CD4-positive, alpha-beta T cell treated with Interferon gamma for 1 hour (primary cell): Measurements from ENCODE around the gene PTPRE.
A peak's percentile ranks its signal among the peaks of the same experiment; 100 is the strongest.

Source experiments
- DNase-seq: peaks from one replicate; pipeline ENCODE4 v3.0.0-alpha.2; 2020

PTPRE gene

GRCh38 chr10:128103229-128103714, 196.4 kb downstream of the PTPRE start:
- peak; percentile 41 for DNase-seq

DNA sequence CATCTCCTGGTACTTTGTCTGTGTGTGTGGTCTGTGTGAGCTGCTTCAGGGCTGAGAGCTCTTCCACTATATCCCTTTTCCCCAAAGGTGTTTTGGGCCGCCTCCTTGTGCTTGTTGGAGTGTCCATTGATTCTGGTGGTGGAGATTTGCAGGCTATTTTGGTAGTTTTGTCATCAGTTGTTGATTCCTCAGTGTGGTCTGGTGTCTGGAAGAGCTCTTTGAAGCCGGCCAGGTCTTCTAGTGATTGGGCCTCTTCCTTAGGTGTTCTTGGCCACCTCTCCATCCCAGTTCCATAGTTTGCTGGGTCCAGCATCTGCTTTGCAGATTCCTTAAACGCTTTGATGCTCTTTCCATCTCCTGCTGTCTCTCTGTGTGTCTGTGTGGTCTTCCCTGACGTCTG, 198.5 kb downstream of the PTPRE start:
- DNase-seq = no peak

DNA sequence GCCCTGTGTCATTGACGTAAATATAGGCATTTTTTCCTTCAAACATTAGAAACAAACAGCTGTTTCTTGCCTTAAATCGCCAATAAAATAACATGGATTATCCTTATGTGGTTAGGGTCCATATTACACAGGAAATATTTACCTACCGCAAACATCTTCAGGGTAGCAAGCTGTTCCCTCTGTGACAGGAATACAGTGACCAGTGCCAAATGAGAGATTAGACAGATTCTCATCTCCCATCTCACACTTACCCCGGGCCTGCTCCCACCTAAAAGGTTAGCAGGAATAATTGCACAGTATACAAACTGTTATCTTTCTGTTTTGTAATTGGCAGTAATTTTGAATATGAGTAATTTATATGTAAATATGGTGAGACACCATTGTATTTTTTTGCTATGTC, 202.8 kb downstream of the PTPRE start:
- no peak for DNase-seq

- no peak for DNase-seq
These were observed 203.4 kb downstream of the PTPRE start for GRCh38 chr10:128110339-128110738.

- DNase-seq = no peak
These were observed 204.8 kb downstream of the PTPRE start for GRCh38 chr10:128111696-128112095.

- no peak for DNase-seq
These were observed 206.1 kb downstream of the PTPRE start for GRCh38 chr10:128113026-128113425.

GRCh38 chr10:128114901-128115300, 208.0 kb downstream of the PTPRE start:
- no peak for DNase-seq

DNA sequence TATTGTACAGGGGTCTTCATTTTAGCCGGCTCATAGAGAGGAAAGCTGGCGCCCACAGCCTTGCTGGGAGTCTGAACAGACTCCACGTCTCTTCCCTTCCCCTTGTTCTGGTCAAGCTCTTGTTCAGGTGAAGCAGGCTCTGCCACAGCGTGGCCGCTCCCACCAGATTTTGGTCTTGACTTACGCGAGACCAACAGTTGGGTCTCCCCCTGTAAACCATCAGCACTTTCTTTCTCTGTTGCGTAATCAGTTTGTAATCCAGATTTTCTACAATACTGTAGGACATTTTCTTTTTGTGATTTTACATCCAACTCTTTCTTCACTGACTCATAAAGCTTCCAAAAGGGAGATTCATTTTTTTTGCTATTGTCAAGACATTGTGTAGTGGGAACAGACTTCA, 208.5 kb downstream of the PTPRE start:
- no peak for DNase-seq

DNA sequence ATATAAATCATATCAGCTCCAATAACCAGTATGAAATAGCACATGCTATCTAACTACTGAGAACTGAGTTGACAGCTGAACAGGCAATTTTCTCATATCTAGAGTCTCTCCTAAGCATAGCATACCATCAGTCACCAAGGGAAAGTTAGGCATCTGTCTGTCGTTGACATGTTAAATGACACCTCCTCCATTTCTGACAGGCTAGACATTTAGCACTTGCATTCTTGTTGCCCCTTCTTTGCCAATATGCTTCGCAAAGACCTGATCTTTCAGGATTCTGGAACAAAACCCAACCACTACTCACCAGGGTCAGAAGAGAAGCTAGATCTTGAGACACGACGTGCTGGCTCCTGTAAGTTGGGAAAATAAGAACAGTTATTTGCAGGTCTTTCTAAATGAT, 209.3 kb downstream of the PTPRE start:
- no peak for DNase-seq

DNA sequence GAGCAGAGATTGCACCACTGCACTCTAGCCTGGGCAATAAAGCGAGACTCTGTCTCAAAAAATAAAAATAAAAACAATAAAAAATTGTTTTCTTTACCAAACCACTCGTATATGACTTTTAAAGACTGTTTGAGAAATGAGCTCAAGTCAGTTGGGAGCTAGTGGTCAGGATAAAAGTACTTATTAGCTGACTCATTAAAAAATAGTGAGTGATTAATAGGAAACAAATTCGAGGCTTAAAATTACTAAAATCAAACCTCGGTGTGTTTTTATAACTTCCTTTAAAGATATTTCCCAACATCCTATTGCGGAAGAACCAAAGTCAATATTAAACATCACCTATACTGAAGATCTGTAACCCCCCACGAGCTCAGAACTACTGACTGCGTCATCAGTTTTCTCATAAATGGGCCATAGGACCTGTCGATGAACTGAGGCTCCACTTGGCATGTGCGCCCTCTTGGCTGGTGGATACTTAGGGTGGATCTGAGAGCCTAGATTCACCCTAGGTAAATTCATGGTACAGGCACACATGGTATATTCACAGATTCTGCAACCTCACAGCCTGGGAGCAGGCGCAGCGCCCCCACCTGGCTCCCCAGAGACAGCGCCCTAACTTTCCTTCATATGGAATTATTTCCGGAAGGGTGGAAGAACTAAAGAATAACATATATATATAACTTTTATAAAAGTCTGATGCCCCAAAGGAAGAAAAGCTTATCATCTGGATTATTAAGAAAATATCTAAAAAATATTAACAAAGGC, 210.1 kb downstream of the PTPRE start:
- DNase-seq = no peak

DNA sequence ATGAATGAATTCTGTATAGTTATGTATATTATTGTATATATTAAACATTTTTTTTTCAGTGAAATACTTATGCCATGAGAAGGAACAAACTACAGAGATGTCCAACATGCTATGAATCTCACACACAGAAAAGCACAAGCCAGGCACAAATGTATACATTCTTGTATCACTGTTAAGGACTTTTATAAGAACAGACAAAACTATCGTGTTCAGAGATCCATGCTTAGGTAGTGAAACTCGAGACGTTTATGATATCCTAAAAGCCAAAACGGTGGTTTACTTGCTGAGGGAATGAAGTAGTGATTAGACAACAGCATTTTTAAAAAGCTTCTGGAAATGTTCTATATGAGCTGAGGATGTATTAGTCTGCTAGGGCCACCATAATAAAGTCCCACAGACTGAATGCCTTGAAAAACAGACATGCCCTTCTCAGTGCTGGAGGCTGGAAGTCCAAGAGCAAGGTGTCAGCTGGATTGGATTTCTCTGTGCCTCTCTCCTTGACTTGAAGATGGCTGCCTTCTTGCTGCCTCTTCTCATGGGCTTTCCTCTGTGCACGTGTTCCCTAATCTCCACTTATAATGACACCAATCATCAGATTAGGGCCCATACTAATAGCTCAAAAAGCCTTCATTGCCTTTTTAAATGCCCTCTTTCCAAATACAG, 215.0 kb downstream of the PTPRE start:
- no peak for DNase-seq

GRCh38 chr10:128122931-128123330, 216.0 kb downstream of the PTPRE start:
- DNase-seq = no peak

DNA sequence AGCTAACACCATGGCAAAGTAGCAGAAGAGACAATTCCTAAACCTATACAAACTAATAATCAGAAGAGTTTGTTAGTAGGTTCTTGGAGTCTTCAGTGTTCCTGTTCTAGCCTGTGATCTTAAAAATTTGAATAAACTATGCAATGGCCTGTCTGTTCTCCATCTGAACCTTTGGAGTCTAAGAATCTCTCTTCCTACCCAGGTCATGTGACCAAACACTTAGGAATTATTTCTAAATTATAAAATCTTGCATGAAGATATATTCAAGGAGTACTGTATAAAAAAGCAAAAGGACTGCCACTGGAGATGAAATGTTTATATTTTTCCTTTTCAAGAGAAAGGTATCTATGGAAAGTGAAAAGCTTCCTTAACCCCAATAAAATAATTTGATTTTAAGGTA, 216.9 kb downstream of the PTPRE start:
- DNase-seq = no peak

- DNase-seq = no peak
These were observed 218.0 kb downstream of the PTPRE start for GRCh38 chr10:128124813-128125403.

DNA sequence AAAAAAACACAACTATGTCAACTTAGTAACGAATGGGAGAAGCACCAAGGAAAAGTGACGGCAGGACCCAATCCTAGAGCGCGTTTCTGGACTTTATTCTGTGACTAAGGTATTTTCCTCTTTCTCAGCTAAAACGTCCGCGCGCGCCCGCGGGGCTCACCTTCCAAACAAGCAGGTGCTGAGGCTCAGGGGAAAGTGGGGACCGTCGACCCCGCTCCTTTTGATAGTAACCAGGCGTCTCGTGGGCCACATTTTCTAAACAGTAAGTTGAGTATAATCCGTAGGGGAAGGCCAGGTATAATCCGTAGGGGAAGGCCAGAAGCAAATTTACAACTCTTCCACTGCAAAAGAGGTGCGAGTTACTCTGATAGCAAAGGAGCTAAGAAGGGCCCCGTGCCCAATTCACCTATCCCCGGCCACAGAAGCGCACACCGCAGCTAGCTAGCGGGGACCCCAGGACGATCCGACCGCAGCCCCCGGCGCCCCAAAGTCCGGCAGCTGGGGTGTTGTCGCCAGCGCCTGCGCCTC, 218.6 kb downstream of the PTPRE start:
- DNase-seq = no peak

DNA sequence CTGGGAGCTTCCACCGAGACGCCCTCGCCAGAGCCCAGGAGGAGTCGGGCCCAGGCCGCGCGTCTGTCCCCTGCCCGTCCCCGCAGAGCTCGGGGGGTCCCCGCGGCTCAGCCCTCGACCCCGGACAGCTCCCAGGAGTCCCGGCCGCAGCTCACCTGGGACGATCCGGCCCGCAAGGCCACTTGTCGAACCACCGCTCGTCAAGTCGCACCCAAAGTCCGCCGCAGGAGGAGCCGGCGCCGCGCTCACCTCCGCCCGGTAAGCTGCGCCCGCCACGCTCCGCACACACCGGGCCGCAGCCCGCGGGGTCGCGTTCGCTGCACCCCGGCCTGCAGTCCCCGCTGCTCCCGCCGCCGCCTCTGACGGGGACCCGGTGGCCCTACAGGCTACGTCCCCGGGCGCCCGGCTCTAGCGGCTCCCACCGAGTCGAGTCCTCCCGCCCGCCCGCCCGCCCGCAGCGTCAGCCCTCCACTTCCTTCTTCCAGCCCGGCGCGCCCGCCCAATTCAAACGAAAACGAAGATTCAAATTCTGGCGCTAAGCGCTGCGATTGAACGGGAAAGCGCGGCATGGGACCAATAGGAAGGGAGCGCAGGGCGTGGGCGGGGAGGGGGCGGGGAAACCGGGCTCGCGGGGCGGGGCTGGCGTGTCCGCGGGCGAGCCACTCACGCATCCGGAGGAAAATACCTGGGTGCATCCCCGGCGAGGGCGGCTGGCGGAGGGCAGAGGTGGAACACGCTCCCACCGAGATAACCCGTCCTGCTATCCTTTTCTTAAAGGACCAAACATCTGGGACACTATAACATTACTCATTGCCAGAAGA, 219.3 kb downstream of the PTPRE start, which contains the start of gene MKI67:
Gene MKI67, minus strand, starts transcription at position 480 of the 821 bp plus-strand sequence. CDS start 756 bp downstream, outside the sequence.
- DNase-seq = peak; percentile 89

DNA sequence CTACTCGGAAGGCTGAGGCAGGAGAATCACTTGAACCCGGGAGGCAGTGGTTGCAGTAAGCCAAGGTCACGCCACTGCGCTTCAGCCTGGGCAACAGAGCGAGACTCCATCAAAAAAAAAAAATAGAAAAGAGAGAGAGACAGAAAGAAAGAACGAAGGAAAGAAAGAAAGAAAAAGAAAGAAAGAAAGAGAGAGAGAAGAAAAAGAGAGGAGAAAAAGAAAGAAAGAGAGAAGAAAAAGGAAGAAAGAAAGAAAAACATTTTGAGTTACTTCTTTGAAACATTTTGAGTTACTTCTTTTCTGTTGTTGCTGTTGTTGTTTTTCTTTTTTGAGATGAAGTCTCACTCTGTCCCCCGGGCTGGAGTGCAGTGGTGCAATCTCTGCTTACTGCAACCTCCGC, 221.7 kb downstream of the PTPRE start:
- DNase-seq = no peak

DNA sequence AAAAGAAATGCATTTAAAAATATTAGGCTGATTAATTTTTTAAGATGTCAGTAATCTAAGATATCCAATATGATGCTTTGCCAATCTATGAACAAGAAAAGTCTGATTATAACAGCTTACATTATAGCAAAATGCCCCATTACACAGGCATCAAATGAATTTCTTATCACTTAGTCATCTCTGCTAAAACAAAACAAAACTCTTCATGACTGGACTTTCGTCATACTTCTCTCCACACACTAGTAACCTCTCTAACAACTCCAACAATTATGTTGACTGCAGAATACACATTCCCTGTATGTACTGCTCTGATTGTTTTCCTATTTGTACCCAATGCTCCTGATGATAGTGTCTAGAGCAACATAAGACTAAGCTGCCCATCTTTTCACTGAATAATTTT, 223.1 kb downstream of the PTPRE start:
- no peak for DNase-seq
